GM12878 (cell line): Measurements from ENCODE around the gene ETHE1. TPM values are rescaled to one million over a fixed set of nuclear protein-coding genes. Genes with fewer than 3 reads are reported as not detected.
A peak's percentile ranks its signal among the peaks of the same experiment; 100 is the strongest.

Experiments used
- BHLHE40 ChIP-seq, 2 experiments: fragments of 450-650 bp in 1 of 2; IDR thresholded peaks; 2 replicates each; pipeline ENCODE4 v1.6.1; 2011 to 2017; ENCODE audit warnings: low read depth in 2 of 2, borderline replicate concordance in 1 of 2, improper control_type of control experiment in 1 of 2, low read length in 1 of 2, mild to moderate bottlenecking in 1 of 2
- CHD4 ChIP-seq: fragments of 200-600 bp; sonication (generic); IDR thresholded peaks from 2 replicates; pipeline ENCODE4 v1.6.1; 2016; ENCODE audit warnings: mild to moderate bottlenecking
- CREM ChIP-seq: IDR thresholded peaks from 2 replicates; pipeline ENCODE4 v1.6.1; 2014; ENCODE audit warnings: antibody characterized with exemption, low read depth
- EGR1 ChIP-seq, 2 experiments: IDR thresholded peaks; 1 replicate in 1 of 2; 2 replicates in 1 of 2; pipeline ENCODE4 v1.6.1; 2011 to 2012; ENCODE audit warnings: low read depth in 2 of 2, low read length in 2 of 2, borderline replicate concordance in 1 of 2, mild to moderate bottlenecking in 1 of 2, moderate library complexity in 1 of 2
- ETV6 ChIP-seq, 2 experiments: fragments of 450-650 bp in 1 of 2; IDR thresholded peaks in 1 of 2; conservative IDR thresholded peaks in 1 of 2; 2 replicates each; pipeline ENCODE4 v1.6.1; 2014; ENCODE audit warnings: antibody characterized with exemption in 1 of 2, borderline replicate concordance in 1 of 2, low read depth in 1 of 2, mild to moderate bottlenecking in 1 of 2, moderate library complexity in 1 of 2
- HDAC2 ChIP-seq: fragments of 200-600 bp; sonication (generic); IDR thresholded peaks from 2 replicates; pipeline ENCODE4 v1.6.1; 2017
- HDAC6 ChIP-seq: fragments of 200-600 bp; sonication (generic); IDR thresholded peaks from one replicate; pipeline ENCODE4 v1.8.0; 2017; ENCODE audit warnings: antibody characterized with exemption; ENCODE audit not compliant: unreplicated experiment
- IRF4 ChIP-seq: IDR thresholded peaks from 2 replicates; pipeline ENCODE4 v1.6.1; 2011; ENCODE audit warnings: low read depth, low read length
- JUNB ChIP-seq: IDR thresholded peaks from 2 replicates; pipeline ENCODE4 v1.6.1; 2016; ENCODE audit warnings: antibody characterized with exemption, mild to moderate bottlenecking
- PAX5 ChIP-seq: IDR thresholded peaks from 2 replicates; pipeline ENCODE4 v1.6.1; 2011; ENCODE audit warnings: low read depth, low read length, borderline replicate concordance
- POLR2A ChIP-seq: IDR thresholded peaks from 2 replicates; pipeline ENCODE4 v1.6.1; 2011; ENCODE audit warnings: low read depth, mild to moderate bottlenecking, low read length
- SMC3 ChIP-seq: IDR thresholded peaks from 2 replicates; pipeline ENCODE4 v1.6.1; 2011; ENCODE audit warnings: low read length, improper control_type of control experiment, borderline replicate concordance
- SPI1 ChIP-seq: IDR thresholded peaks from 2 replicates; pipeline ENCODE4 v1.6.1; 2011; ENCODE audit warnings: low read depth, mild to moderate bottlenecking, low read length, moderate library complexity, borderline replicate concordance; ENCODE audit not compliant: insufficient read depth
- SREBF2 ChIP-seq: IDR thresholded peaks from 2 replicates; pipeline ENCODE4 v1.6.1; 2012; ENCODE audit warnings: mild to moderate bottlenecking, low read length
- SRF ChIP-seq, 2 experiments: IDR thresholded peaks; 2 replicates each; pipeline ENCODE4 v1.6.1; 2011; ENCODE audit warnings: low read depth in 2 of 2, low read length in 2 of 2, mild to moderate bottlenecking in 1 of 2, moderate library complexity in 1 of 2
- SUPT20H ChIP-seq: IDR thresholded peaks from 2 replicates; pipeline ENCODE4 v1.6.1; 2011; ENCODE audit warnings: low read depth, mild to moderate bottlenecking, low read length, moderate library complexity, borderline replicate concordance; ENCODE audit not compliant: control insufficient read depth
- TARDBP ChIP-seq: IDR thresholded peaks from 2 replicates; pipeline ENCODE4 v1.6.1; 2016; ENCODE audit warnings: borderline replicate concordance
- TBL1XR1 ChIP-seq: IDR thresholded peaks from 2 replicates; pipeline ENCODE4 v1.6.1; 2012; ENCODE audit warnings: low read depth, low read length, improper control_type of control experiment
- TCF3 ChIP-seq: IDR thresholded peaks from 2 replicates; pipeline ENCODE4 v1.6.1; 2012; ENCODE audit warnings: low read depth, mild to moderate bottlenecking, low read length, borderline replicate concordance; ENCODE audit not compliant: insufficient read depth
- TCF7 ChIP-seq: IDR thresholded peaks from 2 replicates; pipeline ENCODE4 v1.6.1; 2014; ENCODE audit warnings: antibody characterized with exemption, borderline replicate concordance
- ZNF217 ChIP-seq: fragments of 450-650 bp; IDR thresholded peaks from 2 replicates; pipeline ENCODE4 v1.6.1; 2017; ENCODE audit warnings: antibody characterized with exemption, mild to moderate bottlenecking
- polyA plus RNA-seq, 11 experiments: library from polyadenylated mRNA; depleted of rRNA in 4 of 11; unstranded in 6 of 11; stranded (reverse) in 5 of 11; fragments of >200 nt; fragmentation: Nextera tagmentation in 4 of 11; fragmentation: Illumina TruSeq in 1 of 11; extraction: Ambion mirVana in 4 of 11; extraction: Trizol in 1 of 11; gene quantifications; 1 replicate in 1 of 11; 2 replicates in 10 of 11; pipeline versions ENCODE4 v1.2.1 to v1.2.3, GENCODE V29; 2011 to 2016; ENCODE audit warnings: inconsistent platforms in 2 of 11, missing spikeins in 2 of 11, low read depth in 1 of 11
- total RNA-seq, 4 experiments: library from RNA; depleted of rRNA in 3 of 4; stranded (reverse); fragments of >200 nt in 3 of 4; fragmentation: Illumina TruSeq in 1 of 4; extraction: Trizol in 1 of 4; gene quantifications; 2 replicates each; pipeline versions ENCODE4 v1.2.1 to v1.2.3, GENCODE V29; 2013 to 2021
- TF ChIP-seq, protein P1 (sequence below): fragments of 450-650 bp; conservative IDR thresholded peaks from 2 replicates; pipeline ENCODE4 v1.6.1; 2017; ENCODE audit warnings: mild to moderate bottlenecking, moderate library complexity
- TF ChIP-seq, protein P2 (sequence below), 3 experiments: IDR thresholded peaks in 2 of 3; conservative IDR thresholded peaks in 1 of 3; 2 replicates each; pipeline ENCODE4 v1.5.1; 2011; ENCODE audit warnings: low read depth in 3 of 3, low read length in 3 of 3, mild to moderate bottlenecking in 3 of 3, control low read depth in 2 of 3, moderate library complexity in 2 of 3, inconsistent platforms in 1 of 3, mixed read lengths in 1 of 3; ENCODE audit not compliant: control insufficient read depth in 2 of 3, insufficient read depth in 1 of 3; ENCODE audit errors: extremely low read depth in 1 of 3
- TF ChIP-seq, protein P3 (sequence below): IDR thresholded peaks from 2 replicates; pipeline ENCODE4 v1.6.1; 2011; ENCODE audit warnings: borderline replicate concordance, low read depth, mild to moderate bottlenecking, moderate library complexity, mixed read lengths, low read length; ENCODE audit not compliant: insufficient read depth; ENCODE audit errors: extremely low read length
- TF ChIP-seq, protein P4 (sequence below): IDR thresholded peaks from 2 replicates; pipeline ENCODE4 v1.6.1; 2011; ENCODE audit warnings: low read depth, mild to moderate bottlenecking, low read length, moderate library complexity, borderline replicate concordance; ENCODE audit errors: extremely low read depth

The ETHE1 gene
- total and polyA plus RNA-seq, 10 of the 15 experiments (the other 5 are each of a cell fraction or from before 2014, with no cell fraction given): 22.1 to 155 (median 52.7) TPM

DNA sequence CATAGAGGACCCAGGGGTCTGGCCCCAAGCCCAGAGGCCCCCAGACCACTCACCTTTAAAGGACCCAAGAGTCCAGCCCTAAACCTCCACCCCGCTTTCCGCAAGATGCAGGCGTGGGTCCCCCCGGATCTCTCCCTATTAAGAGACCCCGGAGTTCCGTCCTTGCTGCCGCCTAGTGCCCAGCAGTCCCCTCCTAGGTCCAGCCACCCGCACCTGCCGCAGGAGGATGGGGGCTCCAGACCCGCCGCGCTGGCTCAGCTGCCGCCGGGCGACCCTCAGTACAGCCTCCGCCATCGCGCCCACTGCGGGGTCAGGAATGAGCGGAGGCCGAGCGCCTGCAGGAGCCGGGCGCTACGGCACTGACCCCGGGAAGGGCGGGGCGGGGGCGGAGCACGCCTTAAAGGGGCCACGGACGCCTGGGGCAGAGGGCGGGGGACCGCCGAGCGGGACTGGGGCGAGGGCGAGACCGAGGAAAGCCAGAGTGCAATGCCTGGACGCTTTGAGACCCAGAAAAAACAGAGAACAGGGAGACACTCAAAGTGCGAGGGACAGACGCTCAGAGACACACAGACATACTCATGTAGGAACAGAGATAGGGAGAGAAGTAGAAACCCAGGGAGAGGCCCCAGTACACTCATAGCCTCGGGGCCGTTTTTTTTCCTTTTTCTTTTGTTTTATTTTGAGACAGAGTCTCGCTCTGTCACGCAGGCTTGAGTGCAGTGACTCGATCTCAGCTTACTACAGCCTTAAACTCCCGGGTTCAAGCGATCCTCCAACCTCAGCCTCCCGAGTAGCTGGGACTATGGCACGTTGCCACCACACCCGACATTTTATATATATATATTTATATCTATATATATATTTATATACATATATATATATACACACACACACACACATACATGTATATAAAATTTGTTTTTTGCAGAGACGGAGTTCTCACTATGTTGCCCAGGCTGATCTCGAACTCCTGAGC lies at the start of gene ETHE1 (continued):
- TF ChIP-seq TCF7 (no peak), ETV6 (conservative IDR thresholded peaks at IDR 0.05 in 1 of 2, IDR thresholded peaks at IDR 0.05 in 1 of 2; ENCODE audit: borderline replicate concordance in 1 of 2, low read depth in 1 of 2) (no peak), CREM (no peak), SPI1 (no peak), ZNF217 (no peak), HDAC2 (no peak), JUNB (no peak), SREBF2 (no peak), BHLHE40 (IDR thresholded peaks at IDR 0.05; ENCODE audit: borderline replicate concordance in 1 of 2, low read depth in 2 of 2, low read length in 1 of 2) (peak in 1 of 2 experiments; percentile 59; a peak in 1 of 4 replicates), POLR2A (peak; percentile 87), HDAC6 (peak; percentile 51), TARDBP (no peak), TBL1XR1 (no peak), SUPT20H (no peak), PAX5 (no peak), IRF4 (no peak), EGR1 (IDR thresholded peaks at IDR 0.05; ENCODE audit: borderline replicate concordance in 1 of 2, low read depth in 2 of 2, low read length in 2 of 2) (peak in 1 of 2 experiments; percentile 83; a peak in 2 of 3 replicates), TCF3 (no peak), CHD4 (no peak), SRF (IDR thresholded peaks at IDR 0.05; ENCODE audit: low read depth in 2 of 2, low read length in 2 of 2) (0 out of 4 replicates have a peak, but pooled peaks of 1 of the 2 experiments have one; percentile 19), SMC3 (no peak)
- TF ChIP-seq, protein P1, sequence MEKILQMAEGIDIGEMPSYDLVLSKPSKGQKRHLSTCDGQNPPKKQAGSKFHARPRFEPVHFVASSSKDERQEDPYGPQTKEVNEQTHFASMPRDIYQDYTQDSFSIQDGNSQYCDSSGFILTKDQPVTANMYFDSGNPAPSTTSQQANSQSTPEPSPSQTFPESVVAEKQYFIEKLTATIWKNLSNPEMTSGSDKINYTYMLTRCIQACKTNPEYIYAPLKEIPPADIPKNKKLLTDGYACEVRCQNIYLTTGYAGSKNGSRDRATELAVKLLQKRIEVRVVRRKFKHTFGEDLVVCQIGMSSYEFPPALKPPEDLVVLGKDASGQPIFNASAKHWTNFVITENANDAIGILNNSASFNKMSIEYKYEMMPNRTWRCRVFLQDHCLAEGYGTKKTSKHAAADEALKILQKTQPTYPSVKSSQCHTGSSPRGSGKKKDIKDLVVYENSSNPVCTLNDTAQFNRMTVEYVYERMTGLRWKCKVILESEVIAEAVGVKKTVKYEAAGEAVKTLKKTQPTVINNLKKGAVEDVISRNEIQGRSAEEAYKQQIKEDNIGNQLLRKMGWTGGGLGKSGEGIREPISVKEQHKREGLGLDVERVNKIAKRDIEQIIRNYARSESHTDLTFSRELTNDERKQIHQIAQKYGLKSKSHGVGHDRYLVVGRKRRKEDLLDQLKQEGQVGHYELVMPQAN: peak; percentile 81
- TF ChIP-seq, protein P2, sequence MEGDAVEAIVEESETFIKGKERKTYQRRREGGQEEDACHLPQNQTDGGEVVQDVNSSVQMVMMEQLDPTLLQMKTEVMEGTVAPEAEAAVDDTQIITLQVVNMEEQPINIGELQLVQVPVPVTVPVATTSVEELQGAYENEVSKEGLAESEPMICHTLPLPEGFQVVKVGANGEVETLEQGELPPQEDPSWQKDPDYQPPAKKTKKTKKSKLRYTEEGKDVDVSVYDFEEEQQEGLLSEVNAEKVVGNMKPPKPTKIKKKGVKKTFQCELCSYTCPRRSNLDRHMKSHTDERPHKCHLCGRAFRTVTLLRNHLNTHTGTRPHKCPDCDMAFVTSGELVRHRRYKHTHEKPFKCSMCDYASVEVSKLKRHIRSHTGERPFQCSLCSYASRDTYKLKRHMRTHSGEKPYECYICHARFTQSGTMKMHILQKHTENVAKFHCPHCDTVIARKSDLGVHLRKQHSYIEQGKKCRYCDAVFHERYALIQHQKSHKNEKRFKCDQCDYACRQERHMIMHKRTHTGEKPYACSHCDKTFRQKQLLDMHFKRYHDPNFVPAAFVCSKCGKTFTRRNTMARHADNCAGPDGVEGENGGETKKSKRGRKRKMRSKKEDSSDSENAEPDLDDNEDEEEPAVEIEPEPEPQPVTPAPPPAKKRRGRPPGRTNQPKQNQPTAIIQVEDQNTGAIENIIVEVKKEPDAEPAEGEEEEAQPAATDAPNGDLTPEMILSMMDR (IDR thresholded peaks at IDR 0.05 in 2 of 3, conservative IDR thresholded peaks at IDR 0.05 in 1 of 3; ENCODE audit: control insufficient read depth in 2 of 3, extremely low read depth in 1 of 3, insufficient read depth in 1 of 3, low read depth in 3 of 3, low read length in 3 of 3): no peak
- TF ChIP-seq, protein P3, sequence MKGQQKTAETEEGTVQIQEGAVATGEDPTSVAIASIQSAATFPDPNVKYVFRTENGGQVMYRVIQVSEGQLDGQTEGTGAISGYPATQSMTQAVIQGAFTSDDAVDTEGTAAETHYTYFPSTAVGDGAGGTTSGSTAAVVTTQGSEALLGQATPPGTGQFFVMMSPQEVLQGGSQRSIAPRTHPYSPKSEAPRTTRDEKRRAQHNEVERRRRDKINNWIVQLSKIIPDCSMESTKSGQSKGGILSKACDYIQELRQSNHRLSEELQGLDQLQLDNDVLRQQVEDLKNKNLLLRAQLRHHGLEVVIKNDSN: no peak
- TF ChIP-seq, protein P4, sequence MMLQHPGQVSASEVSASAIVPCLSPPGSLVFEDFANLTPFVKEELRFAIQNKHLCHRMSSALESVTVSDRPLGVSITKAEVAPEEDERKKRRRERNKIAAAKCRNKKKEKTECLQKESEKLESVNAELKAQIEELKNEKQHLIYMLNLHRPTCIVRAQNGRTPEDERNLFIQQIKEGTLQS: no peak
